Retinal pigment epithelial cell (primary cell): ENCODE data around the gene GM2A.
"Not testable (repeated sequence)": the region's sequence is repeated elsewhere in the genome, so short reads cannot be mapped to it uniquely, and the experiment has no call there.

Source experiments
- DNase-seq: peaks from one replicate; pipeline ENCODE4 v3.0.0-alpha.2; 2010; ENCODE audit warnings: low read depth
- H3K4me3 ChIP-seq: 2 replicates; pipeline ENCODE4 v1.5.1; 2011; ENCODE audit warnings: mild to moderate bottlenecking, low read length, control low read depth, moderate library complexity
- TF ChIP-seq, protein P1 (sequence below): conservative IDR thresholded peaks from 2 replicates; pipeline ENCODE4 v1.5.1; 2011; ENCODE audit warnings: low read depth, low read length, control low read depth, inconsistent platforms

GM2A gene

GRCh38 chr5:151251621-151252020, 1.4 kb upstream of the GM2A start:
- H3K4me3 ChIP-seq: no peak overlapping the region
- TF ChIP-seq, protein P1, sequence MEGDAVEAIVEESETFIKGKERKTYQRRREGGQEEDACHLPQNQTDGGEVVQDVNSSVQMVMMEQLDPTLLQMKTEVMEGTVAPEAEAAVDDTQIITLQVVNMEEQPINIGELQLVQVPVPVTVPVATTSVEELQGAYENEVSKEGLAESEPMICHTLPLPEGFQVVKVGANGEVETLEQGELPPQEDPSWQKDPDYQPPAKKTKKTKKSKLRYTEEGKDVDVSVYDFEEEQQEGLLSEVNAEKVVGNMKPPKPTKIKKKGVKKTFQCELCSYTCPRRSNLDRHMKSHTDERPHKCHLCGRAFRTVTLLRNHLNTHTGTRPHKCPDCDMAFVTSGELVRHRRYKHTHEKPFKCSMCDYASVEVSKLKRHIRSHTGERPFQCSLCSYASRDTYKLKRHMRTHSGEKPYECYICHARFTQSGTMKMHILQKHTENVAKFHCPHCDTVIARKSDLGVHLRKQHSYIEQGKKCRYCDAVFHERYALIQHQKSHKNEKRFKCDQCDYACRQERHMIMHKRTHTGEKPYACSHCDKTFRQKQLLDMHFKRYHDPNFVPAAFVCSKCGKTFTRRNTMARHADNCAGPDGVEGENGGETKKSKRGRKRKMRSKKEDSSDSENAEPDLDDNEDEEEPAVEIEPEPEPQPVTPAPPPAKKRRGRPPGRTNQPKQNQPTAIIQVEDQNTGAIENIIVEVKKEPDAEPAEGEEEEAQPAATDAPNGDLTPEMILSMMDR: no peak
- no peak for DNase-seq

DNA sequence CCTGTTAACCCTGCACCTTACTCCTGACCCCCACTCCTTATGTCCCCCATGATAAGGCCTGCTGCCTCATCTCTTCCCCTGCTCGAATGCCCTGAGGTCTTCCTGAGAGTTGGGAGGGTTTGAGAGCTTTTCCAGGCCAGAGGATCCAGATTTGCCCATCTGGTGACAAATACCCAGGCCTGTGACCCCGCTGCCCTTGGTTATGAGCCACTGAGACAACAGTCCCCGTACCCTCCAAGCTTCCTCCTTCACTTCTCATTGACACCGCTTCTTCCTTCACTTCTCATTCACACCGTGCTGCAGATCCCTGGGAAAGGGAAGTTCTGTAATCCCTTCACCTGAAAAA, 593 bp downstream of the GM2A start:
- peak overlapping the region; percentile 84 for H3K4me3 ChIP-seq
- TF ChIP-seq, protein P1: no peak
- DNase-seq: no peak

DNA sequence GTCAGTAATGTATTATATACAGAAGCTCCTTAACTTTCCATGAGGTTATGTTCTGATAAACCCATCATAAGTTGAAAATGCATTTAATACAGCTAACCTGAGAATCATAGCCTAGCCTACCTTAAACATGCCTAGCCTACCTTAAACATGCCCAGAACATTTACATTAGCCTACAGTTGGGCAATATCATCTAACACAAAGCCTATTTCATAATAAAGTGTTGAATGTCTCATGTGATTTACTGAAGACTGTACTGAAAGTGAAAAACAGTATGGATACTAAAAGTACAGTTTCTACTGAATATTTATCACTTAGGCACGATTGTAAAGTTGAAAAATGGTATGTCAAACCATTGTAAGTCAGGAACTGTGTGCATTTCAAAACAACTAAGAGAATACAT, 1.6 kb downstream of the GM2A start:
- no peak for DNase-seq
- TF ChIP-seq, protein P1: no peak
- no peak overlapping the region for H3K4me3 ChIP-seq

DNA sequence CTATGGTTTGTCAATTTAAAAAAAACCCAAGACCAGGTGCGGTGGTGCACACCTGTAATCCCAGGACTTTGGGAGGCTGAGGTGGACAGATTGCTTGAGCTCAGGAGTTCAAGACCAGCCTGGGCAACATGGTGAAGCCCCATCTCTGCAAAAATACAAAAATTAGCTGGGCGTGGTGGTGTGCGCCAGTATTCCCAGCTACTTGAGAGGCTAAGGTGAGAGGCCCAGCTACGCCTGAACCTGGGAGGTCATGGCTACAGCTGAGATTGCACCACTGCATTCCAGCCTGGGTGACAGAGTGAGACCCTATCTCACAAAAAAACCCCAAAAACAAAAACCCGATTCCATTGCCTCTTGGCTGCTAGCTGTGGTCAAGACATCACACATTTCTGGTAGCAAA, 2.0 kb downstream of the GM2A start:
- H3K4me3 ChIP-seq, DNase-seq: not testable (repeated sequence)

DNA sequence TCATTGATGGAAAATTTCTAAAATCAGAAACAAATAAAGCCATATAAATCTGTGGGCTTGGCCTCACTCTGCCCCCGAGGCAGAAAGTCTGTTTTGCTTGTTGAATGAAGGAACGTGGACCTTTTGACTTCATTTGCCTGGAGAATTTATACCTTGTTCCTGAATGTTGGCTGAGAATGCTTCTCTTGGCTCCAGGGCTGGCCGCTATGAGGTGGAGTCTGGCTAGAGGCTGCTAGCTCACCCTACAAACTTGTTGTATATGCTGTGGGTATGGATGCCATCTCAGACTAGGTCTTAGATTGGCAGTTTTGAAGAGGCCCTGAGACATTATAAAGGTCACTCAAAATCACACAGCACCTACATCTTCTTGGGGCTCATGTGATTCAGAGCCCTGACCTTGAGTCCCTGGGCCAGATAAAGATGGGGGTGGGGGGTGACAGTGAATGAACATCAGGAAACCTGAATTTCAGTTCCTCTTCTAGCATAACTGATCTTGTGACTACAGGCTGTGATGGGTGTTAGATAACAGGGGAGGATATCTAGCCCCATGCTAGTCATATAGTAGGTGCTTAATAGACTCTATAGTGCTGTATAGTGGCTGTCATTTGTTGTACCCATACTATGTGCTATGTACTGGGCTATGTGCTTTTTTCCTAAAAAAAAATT, 2.8 kb downstream of the GM2A start:
- TF ChIP-seq, protein P1: no peak
- H3K4me3 ChIP-seq: no peak overlapping the region
- DNase-seq: no peak

DNA sequence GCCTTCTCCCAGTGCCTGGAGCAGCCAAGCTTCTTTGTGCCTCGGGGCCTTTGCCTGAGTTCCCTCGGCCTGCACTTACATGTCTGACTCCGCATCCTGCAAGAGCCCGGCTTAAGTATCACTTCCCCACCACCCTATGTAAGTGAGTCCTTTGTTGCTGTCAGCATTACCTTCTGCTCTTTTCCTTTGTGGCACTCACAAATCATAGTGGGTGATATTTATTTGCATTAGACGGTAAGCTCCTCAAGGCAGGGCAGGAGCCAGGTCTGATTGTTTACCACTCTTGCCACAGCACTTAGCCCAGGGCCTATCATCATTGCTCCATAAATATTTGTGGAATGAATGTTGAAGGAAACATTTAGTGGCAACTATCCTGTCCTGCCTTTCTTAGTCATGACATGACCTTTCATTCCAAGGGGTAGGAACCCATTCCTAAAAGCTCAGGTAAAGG, 4.8 kb downstream of the GM2A start:
- TF ChIP-seq, protein P1: no peak
- no peak overlapping the region for H3K4me3 ChIP-seq
- DNase-seq: no peak

GRCh38 chr5:151258201-151258611, 5.2 kb downstream of the GM2A start:
- TF ChIP-seq, protein P1: no peak
- H3K4me3 ChIP-seq: no peak overlapping the region
- no peak for DNase-seq
